HG03558 (cell line): ENCODE results near the gene ARL4C.
A peak's percentile ranks its signal among the peaks of the same experiment; 100 is the strongest.

Source experiments
- ATAC-seq: cut with Tn5 transposase; IDR thresholded peaks from one replicate; pipeline ENCODE4 v1.9.1; 2021; ENCODE audit warnings: moderate number of reproducible peaks; ENCODE audit not compliant: unreplicated experiment; ENCODE audit errors: extremely low read depth

ARL4C gene, protein sequence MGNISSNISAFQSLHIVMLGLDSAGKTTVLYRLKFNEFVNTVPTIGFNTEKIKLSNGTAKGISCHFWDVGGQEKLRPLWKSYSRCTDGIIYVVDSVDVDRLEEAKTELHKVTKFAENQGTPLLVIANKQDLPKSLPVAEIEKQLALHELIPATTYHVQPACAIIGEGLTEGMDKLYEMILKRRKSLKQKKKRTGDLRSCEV

DNA sequence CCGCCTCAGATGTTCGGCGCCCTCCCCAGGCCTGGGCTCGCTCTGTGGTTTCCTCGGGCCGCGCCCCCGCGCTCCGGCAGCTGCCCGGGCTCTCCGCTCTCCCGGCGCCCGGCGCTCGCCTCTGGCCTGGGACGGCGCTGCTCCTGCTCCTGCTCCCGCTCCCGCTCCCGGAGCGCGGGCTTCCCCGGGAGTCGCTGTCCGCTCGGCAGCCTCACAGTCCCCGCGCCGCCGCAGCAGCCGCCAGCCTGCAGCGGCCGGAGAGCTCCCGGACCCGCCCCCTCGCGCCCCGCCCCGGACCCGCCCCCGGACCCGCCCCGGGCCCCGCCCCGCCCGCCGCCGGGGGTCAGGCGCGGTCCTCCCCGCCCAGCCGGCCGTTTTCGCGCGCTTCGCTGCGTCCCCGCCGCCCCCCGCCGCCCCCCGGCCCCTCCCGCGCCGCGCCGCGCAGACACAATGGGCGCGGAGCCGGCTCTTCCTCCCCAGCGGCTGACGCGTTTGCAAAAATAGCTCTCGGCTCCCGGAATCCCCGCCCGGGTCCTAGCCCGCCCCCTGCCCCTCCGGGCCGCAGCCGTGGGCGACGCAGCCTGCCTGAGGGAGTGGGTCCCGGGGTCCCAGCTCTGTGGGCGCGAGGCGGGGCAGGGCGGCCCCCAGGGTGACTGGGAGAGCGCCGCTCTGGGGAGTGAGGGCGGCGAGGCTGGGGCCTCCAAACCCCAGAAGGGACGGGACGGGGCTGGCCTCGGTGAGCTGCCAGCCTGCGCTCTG lies at the start of gene ARL4C:
ARL4C (minus strand) TSS at position 247 of the 759 bp plus-strand sequence. CDS start 495 bp downstream, outside the sequence.
- ATAC-seq = peak; percentile 26

DNA sequence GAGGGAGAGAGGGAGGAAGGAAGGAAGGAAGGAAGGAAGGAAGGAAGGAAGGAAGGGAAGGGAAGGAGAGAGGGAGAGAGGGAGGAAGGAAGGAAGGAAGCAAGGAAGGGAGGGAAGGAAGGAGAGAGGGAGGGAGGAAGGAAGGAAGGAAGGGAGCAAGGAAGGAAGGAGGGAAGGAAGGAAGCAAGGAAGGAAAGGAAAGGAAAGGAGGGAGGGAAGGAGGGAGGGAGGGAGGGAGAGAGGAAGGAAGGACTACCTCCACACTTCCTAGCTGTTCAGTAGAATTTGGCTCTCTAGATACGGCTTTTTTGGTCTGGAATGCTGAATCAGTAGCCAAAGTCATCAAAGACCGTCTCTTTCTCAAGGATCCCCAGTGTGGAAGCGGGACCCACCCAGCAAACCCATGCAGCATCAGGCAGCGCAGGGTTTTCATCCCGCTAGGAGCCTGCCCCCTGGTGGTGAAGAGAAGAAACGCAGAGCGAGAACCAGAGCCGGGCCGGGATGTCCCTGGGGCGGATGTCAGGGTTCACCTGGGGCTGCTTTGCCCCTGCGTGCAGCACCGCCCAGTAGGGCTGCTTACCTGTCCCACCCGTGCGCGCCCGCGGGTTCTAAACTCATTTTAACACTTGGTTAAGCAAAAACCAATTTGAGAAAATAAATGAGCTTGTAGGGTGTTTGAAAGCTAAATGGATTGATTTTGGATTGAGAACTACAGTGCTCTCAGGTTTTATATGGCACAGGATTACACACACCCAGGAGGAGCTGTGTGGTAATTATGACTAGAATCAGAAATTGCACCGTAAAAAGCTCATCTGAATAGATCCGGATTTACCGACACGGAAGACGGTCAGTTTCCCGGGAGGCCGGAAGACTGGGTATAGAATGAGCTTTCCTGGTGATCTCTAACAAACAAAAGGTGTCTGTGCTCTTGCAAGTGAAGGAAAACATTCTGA lies 48.1 kb upstream of the ARL4C start:
- no peak for ATAC-seq

DNA sequence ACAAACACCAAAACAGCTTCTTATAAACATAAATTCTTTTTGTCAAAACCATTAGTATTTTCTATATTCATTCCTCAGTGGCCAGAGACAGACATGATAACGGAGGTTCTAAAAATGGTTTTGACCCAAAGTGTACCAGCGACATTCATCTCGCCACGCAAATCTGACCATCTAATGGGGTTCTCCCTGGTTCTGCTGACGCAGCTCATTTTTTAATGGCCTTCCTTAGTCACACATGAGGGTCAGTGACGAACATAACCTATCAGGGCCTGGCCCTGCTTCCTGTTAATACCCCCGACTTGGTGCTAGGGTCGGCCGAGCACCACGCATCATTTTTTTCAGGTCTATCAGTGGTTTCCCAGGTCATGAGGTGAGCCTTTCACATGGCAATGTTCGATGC lies 45.9 kb upstream of the ARL4C start:
- ATAC-seq = no peak

DNA sequence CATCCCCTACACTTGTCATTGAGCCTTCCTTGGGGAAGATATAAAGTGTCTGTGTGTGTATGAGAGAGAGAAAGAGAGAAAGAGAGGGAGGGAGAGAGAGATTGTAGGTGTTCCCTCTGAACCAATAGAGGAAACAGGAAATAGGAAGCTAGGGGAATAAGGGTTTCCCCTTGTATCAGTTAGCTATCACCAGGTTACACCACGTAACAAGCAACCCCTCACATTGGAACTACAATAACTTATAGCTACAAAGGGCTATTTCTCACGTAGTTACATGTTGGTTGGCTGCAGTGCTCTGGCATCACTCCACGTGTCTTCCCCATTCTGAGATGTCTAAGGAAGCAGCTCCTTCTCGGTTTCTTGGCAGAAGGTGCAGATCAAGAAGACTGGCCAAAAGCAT lies 41.0 kb upstream of the ARL4C start:
- ATAC-seq = no peak

DNA sequence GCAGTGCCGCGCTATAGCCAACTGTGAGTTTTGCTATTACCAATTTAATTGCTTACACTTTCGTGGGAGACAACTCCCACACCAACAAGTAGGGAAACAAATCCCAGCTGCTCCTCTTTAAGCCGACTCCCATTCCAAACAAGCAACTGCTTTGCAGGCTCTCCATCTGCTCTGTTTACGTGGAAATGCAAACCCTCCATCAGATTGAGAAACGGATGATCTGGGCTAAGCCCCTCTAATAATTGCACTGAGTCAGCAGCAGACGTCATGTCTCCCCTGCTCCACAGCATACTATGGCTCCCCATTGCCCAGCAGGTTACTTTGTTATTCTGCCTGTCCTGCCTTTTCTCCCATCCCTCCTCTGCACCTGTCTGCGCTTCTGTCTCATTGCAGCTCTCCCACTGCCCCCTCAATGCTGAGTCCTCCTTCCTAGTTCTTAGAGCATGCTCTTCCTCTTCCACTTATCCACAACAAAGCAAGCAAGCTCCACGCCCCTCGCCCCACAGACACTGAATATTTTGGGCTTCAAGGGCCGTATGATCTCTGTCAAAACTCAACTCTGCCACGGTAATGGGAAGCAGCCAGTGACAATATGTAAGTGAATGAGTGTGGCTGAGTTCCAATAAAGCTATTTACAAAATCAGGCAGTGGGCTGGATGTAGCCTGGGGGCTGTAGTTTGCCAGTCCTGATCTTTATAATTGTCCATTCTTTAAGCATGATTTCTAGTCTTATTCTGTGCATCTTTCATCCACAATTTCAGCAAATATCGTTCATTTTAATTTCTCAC lies 39.5 kb upstream of the ARL4C start:
- ATAC-seq = no peak

DNA sequence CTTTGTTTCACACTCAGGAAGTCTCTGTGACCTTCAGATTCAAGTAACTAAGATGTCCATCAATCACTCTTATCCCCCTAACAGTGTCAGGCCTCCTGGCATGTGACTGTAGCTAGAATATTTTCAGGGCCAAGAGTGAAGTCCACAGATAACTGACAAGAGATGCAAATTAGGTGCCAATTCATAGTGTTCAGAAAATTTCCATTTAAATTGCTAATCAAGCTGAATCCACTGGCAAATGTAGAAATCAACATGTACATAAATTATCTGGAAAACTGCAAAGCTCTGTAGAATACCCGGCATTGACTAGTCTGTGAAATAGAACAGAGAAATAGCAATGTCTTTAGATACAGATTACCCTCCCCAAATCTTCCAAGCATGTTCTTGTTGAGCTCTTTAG lies 38.6 kb upstream of the ARL4C start:
- no peak for ATAC-seq

DNA sequence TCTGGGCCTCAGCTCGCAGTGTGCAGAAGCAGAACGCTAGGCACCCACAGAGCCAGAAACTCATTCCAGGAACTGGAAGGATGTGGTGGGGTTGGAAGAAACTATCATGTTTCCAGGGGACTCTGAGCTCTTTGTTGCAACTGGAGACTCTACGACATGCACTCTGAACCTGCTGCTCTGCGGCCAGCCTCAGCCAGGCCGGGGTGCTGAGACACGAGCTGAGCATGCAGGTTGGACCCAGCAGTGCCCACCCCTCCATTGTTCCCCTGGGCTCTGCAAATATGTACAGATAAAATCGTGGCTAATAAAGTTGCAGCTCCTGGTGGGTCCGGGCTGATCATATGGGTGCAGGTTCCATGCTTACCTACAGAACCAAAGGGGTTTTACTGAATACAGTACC lies 37.6 kb upstream of the ARL4C start:
- ATAC-seq = no peak

DNA sequence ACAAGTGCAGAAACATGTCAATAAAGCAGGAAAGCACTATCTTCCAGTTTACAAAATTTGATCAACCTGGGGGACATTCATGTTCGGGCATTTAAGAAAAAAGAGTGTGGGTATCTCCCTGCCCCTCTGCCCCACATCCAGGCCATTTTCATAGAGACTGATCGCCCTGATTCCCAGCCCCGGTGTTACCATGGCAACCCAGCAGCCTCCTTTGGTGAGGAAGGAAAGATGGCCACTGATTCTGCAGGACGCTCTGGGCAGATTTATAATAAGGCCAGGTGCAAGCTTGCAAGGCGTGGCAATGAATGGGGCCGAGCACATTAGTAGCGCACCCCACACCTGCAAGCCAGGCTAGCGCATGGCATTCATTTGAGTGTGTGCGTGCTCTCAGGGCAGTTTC lies 36.7 kb upstream of the ARL4C start:
- no peak for ATAC-seq

DNA sequence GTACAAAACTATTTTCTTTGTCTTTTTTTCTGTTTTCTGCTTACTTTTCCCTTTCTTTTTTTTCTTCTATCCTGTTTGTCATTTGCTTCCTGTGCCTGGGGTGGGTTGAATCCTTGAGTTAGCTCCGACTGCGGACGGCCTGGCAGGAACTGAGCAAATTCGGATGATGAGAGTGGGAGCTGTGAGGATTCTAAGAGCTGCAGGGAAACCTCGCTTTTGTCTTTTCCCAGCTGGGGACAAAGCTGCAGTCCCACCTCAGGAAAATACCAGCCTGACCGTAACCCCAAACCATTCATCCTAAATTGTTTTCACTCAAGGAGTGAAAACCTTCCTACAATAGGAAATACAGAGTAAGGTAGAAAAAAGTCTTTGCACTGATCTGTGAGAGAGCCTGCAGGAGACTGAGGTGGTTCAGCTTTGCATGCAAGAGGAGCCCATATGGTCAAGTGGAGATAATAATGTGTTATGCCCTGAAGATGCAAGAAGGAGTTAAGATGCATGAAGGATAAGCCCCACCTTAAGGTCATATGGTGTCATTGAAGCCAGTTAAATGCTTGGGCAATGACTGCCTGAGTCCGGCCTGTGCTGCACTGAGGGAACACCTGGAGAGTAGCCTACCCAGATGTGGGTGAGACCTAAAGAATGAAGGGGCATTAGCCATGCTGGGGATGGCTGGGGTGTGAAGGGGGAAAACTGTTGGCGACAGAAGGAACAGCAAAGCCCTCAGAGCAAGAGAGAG lies 31.7 kb upstream of the ARL4C start:
- no peak for ATAC-seq

DNA sequence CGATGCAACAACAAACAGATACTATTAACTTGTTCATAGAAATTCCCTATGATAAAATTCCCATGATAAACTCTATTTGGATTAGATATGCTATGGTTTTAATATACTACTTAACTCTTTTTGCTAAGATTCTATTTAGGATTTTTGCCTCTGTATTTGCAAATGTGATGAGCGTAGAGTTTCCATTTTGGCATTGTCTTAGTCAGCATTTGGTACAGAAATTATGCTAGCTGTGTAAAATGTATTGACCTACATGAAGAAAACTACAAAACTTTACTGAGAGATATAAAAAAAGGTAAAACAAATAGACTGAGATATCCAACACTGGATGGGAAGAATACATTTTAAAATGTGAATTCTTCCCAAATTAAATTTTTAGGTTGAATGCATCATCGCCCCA lies 29.8 kb upstream of the ARL4C start:
- ATAC-seq = no peak

DNA sequence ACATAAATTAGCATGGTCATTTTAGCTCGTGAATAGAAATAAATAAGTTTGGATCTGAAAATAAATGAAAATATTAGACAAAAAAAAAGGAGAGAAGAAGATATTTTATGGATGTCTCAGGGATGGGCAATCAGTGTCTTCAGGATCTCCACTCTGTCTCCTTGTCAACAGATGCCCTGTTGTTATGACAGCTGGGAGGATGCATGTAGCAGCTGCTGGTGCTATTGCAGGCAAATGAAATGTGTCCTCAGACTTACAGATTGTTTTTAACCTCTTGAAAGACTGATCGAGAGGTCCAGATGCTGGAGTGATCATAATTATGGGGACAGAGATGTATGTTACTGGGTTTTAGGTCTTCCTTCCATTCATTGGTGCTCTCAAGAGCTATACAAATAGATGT lies 24.7 kb upstream of the ARL4C start:
- ATAC-seq = no peak

DNA sequence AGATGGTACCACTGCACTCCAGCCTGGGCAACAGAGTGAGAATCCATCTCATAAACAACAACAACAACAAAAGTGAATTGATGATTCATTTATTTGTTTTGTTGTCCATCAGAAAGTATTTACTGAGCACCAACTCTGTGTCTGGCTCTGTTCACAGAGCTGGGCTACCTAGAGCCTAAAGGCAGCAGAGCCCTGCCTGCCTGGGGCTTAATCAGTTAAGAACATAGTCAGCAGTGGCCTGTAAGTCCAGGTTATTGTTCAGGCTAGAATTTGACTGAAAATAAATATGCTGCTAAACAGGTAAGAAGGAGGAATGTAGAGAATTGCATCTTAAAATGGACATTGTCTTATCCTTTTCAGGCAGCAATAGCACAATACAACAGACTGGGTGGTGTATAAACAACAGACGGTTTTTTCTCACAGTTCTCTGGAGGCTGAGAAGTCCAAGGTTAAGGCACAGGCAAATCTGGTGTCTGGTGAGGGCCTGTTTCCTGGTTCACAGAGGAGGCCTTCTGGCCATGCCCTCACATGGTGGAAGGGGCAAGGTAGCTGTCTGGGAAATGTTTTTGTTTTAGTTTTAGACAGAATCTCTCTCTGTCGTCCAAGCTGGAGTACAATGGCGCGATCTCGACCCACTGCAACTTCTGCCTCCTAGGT lies 22.2 kb upstream of the ARL4C start:
- ATAC-seq = no peak

DNA sequence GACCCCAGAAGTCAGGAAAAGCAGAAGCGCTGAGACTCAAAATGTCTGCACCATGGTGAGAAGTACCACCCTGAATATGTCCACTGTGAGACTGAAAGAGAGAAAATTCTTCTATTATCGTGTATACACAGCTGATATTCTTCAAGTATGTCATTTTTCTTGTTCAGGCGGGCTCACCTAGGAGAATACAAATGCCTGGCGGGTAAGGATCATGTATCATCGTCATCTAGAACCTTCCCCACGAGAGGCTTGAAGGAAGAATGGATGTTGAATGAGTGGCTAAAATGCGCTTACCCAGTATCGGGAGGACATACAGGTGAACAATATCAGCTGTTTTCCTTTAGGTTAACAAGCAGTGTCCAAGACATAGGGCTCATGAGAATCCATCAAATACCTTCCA lies 21.1 kb upstream of the ARL4C start:
- ATAC-seq = no peak

DNA sequence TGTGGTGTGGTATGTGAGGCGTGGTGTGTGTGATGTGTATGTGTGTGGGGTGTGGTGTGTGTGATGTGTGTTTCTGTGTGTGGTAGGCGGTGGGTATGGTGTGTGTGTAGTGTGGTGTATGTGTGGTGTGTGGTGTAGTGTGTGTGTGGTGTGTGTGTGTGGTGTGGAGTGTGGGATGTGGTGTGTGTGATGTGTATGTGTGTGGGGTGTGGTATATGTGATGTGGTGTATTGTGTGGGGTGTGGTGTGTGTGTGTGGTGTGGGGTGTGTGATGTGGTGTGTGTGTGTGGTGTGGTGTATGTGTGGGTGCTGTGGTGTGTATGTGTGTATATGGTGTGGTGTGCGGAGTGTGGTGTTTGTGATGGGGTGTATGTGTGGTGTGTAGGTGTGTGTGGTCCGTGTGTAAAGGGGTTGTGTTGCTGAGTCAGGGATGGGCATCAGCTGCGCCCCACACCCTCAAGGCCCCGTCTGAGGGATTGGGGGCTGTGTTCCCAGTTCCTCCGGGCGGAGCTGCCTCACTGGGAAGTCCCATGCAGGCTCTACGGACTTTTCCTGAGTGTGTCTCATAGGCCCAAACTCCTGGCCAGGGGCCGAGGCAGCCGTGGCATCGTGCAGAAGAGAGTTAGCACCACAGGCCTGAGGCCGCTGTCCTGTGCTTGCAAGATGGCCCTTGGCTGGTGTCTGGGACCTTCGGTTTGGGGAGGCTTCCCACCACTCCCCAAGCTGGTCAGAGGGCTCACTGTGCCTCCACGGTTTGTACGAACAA lies 18.2 kb upstream of the ARL4C start:
- no peak for ATAC-seq

DNA sequence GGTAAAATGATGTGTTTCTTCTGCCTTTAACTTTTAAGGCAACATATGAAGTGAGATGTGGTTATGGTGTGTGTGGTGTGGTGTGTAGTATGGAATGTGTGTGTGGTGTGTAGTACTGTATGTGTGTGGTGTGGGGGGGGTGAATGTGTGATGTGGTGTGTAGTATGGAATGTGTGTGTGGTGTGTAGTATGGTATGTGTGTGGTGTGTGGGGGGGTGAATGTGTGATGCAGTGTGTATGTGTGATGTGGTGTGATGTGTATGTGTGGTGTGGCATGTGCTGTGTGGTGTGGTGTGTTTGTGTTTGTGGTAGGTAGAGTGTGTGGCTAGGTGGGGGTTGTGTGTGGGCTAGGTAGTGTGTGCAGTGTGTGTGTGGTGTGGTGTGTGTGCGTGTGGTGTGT lies 17.2 kb upstream of the ARL4C start:
- ATAC-seq = no peak

DNA sequence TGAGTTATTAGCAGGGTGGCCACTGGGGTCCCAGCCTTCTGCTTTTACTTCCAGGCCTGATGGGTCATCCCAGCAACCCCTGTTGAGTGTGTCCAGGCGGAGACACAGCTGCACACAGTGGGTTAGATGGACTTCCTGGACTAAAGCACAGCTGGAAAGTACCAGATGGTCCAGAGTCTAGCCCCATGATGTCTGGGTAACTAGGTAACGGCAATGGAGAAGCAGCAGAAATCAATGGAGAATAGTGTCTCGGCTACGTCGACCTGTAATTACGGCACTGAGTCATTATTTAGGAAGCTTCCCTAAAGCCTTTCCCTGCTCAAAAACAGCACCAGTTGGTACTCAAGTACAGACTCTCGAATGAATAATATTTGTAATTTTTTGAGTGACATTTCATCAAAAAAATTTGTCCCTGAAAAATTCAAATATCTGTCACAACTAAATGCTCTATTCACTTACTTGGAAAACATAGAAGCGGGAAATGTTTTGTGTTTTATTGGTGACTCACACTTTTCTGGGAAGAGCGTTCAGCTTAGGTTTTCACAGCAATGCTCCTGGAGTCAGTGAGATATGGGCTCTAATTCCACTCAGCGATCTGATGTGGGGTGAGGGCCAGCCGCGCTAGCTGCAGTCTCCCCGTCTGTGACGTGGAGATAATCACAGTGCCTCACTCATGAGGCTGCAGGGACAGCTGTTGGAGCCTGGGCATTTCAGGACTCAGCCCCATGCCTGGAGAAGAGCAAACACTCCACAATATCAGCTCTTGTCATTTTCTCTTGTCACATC lies 16.2 kb upstream of the ARL4C start:
- ATAC-seq = no peak

DNA sequence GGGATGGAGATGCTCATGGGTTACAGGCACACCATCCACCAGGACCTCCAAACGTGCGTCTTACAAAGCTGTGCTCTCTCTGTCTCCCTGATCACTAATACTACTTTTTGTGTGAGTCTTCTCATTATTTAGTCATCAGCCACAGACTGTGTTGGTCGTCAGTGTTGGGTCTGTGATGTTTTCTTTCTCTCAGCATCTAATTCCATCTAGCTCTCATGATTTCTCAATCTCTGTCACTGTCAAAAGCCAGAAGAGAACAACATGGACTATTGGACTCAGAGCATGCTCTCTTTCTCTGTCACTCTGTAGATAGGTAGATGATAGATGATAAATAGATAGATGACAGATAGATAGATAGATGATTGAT lies 6.0 kb upstream of the ARL4C start:
- ATAC-seq = no peak
